Muscle layer of colon (tissue), 2 donors: ENCODE results near the gene TMEM61.

Source experiments
- H3K27ac ChIP-seq: one replicate; pipeline ENCODE4 v1.7.0; 2013; ENCODE audit warnings: low read depth, mild to moderate bottlenecking, low read length, moderate library complexity
- H3K27me3 ChIP-seq, 2 donors: one replicate each; pipeline ENCODE4 v1.7.0; 2013; ENCODE audit warnings: low read length in 2 of 2, mild to moderate bottlenecking in 2 of 2; ENCODE audit not compliant: insufficient read depth in 2 of 2, control insufficient read depth in 1 of 2
- H3K36me3 ChIP-seq: one replicate; pipeline ENCODE4 v1.7.0; 2013; ENCODE audit warnings: mild to moderate bottlenecking, low read length; ENCODE audit not compliant: insufficient read depth
- H3K4me1 ChIP-seq: one replicate; pipeline ENCODE4 v1.7.0; 2013; ENCODE audit warnings: mild to moderate bottlenecking, low read length; ENCODE audit not compliant: insufficient read depth
- H3K4me3 ChIP-seq, 2 donors: one replicate each; pipeline ENCODE4 v1.7.0; 2013; ENCODE audit warnings: low read length in 2 of 2, low read depth in 1 of 2, mild to moderate bottlenecking in 1 of 2, moderate library complexity in 1 of 2
- H3K9ac ChIP-seq: one replicate; pipeline ENCODE4 v1.7.0; 2013; ENCODE audit warnings: low read length
- H3K9me3 ChIP-seq: one replicate; pipeline ENCODE4 v1.7.0; 2013; ENCODE audit warnings: mild to moderate bottlenecking, low read length
- donor health status: abdominal sarcoma.
- donor health status: Adenocarcinoma of cecum.

The TMEM61 gene

DNA sequence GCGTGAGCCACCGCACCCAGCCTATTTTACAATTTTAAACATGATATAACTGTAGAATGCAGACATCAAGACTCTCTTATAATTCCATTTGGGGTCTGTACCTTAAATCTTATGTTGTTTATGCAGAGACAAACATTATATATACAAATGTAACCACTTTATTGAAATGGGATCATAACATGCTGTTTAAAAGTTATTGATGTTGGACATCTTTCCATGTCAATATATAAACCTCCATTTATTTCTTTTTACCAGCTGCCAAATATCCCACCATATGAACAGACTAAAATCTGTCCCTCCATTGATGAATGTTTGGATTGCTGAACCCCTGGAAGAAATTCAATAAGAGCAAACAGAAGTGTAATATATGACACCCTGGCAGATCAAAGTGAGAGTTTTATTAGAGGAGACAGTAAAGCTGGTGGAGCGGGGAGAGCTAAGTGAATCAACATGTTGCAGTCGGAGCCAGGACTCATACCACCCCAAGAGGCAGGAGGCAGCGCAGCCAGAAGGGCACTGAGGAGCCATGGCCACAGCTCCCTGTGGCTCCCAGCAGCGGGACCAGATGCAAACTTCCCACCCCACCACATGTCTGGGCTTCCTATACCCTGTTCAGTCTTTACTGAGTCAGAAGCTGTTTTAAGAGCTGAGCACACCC is 54.2 kb downstream of the TMEM61 start:
- no peaks in the 10 kb centered on the region for H3K36me3 ChIP-seq
- peaks cover 9% of the 10 kb centered on the region for H3K4me1 ChIP-seq
- H3K4me3 ChIP-seq = no peak overlapping the region
- H3K27ac ChIP-seq = no peak overlapping the region
- H3K27me3 ChIP-seq = peaks cover 8 to 21% of the 10 kb centered on the region in 2 donors
- H3K9me3 ChIP-seq = no peaks in the 10 kb centered on the region
- H3K9ac ChIP-seq = no peak overlapping the region

DNA sequence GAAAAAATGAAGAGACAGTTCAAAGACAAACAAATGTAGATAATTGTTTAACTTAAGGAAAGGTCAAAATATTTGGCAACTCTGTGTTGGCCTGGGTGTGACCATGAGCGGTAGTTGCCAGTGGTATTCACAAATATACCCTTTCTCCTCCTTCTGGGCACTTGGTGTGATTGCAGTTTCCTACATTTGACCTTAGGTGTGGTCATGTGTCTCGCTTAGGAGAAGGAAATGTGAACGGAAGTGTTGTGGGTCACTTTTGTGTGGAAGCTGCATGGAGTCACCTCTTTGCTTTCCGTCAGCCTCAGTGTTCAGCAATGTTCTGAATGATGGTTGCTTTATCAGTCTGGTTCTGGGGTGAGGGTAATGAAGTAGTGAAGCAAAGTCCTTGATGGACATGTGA is 55.5 kb downstream of the TMEM61 start:
- Histone ChIP-seq H3K36me3 (no peaks in the 10 kb centered on the region), H3K4me1 (peaks cover 9% of the 10 kb centered on the region), H3K9ac (no peak overlapping the region), H3K27ac (no peak overlapping the region), H3K4me3 (no peak overlapping the region), H3K9me3 (no peaks in the 10 kb centered on the region), H3K27me3 (peaks cover 8 to 34% of the 10 kb centered on the region in 2 donors)

DNA sequence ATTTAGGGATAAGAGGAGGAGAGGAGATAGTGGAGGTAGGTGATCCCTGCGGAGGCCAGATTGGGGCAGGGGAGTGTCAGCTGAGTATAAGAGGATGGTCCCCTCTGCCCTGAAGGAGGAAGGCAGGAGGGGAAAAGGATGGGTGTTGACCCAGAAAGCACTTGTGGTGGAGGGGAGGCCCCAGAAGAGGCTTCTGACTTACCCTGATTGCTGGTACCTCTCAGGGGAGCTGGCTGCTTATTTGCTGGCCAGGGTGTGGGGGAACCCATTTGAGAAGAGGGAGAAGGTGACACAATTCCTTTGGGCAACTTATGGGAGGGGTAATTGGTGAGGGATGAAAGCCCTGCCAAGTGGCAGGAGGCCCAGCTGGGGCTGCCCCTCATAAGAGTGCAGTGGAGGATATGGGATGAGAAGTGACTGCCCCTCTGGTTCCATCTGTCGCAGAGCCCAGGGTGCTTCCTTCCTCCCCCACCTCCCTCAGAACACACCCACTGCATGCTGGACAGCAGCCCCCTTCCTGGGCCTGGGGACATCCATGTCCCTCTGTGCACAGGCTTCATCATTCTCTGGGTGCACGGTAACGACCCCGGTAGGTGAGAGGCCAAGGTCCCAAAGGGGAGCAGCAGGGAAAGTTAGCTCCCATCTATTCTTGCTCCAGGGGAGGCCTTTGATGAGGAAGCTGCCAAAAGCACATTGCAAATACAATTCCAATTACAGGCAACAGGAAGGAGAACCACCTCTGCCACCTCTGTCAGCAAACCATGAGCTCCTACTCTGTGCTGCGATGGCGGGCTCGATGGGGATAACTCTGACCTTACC is 57.5 kb downstream of the TMEM61 start:
- Histone ChIP-seq H3K9me3 (no peaks in the 10 kb centered on the region), H3K4me3 (no peak overlapping the region), H3K4me1 (peaks cover 9% of the 10 kb centered on the region), H3K36me3 (no peaks in the 10 kb centered on the region), H3K27me3 (peaks cover 8 to 34% of the 10 kb centered on the region in 2 donors), H3K27ac (no peak overlapping the region), H3K9ac (no peak overlapping the region)

DNA sequence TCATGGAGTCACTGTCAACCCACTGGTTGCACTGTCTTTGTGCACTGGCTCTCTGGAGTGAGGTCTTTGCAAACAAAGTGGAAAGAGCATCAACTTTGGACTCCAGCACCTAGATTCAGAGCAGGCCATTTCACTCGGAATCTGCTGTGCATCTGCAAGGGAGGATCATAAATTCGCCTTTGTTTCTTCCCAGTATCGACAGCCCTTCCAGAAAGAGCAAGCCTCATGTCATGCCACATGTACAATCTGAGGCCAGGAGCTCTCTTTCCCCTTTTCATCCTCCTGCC is 58.1 kb downstream of the TMEM61 start:
- Histone ChIP-seq H3K36me3 (no peaks in the 10 kb centered on the region), H3K9ac (no peak overlapping the region), H3K4me3 (no peak overlapping the region), H3K27ac (no peak overlapping the region), H3K4me1 (peaks cover 9% of the 10 kb centered on the region), H3K9me3 (no peaks in the 10 kb centered on the region), H3K27me3 (peaks cover 8 to 34% of the 10 kb centered on the region in 2 donors)

DNA sequence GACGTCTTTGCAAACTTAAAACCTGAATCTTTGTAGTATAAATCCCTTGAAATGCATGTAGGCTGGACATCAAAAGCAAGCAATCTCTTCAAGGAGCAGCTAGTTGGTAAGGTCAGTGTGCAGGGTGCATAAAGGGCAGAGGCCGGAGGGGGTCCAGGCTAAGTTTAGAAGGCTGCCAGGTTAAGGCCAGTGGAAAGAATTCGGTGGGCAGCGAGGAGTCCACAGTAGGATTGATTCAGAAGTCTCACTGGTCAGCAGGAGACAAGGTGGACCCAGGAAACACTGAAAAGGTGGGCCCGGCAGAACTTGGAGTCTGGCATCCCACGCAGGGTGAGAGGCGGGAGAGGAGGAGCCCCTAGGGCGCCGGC is 58.5 kb downstream of the TMEM61 start:
- H3K4me3 ChIP-seq = no peak overlapping the region
- no peaks in the 10 kb centered on the region for H3K9me3 ChIP-seq
- H3K27me3 ChIP-seq = peaks cover 8 to 31% of the 10 kb centered on the region in 2 donors
- H3K36me3 ChIP-seq = no peaks in the 10 kb centered on the region
- no peak overlapping the region for H3K9ac ChIP-seq
- H3K27ac ChIP-seq = no peak overlapping the region
- H3K4me1 ChIP-seq = peaks cover 9% of the 10 kb centered on the region

DNA sequence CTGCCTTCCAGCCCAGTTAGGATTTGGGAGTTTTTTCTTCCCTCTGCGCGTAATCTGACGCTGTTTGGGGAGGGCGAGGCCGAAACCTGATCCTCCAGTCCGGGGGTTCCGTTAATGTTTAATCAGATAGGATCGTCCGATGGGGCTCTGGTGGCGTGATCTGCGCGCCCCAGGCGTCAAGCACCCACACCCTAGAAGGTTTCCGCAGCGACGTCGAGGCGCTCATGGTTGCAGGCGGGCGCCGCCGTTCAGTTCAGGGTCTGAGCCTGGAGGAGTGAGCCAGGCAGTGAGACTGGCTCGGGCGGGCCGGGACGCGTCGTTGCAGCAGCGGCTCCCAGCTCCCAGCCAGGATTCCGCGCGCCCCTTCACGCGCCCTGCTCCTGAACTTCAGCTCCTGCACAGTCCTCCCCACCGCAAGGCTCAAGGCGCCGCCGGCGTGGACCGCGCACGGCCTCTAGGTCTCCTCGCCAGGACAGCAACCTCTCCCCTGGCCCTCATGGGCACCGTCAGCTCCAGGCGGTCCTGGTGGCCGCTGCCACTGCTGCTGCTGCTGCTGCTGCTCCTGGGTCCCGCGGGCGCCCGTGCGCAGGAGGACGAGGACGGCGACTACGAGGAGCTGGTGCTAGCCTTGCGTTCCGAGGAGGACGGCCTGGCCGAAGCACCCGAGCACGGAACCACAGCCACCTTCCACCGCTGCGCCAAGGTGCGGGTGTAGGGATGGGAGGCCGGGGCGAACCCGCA is 59.1 kb downstream of the TMEM61 start, which contains the start of gene PCSK9:
Gene PCSK9, plus strand, starts transcription at position 207 of the 741 bp plus-strand sequence. Its CDS starts 290 bp downstream, at position 497.
- H3K27me3 ChIP-seq = peaks cover 8 to 31% of the 10 kb centered on the region in 2 donors
- no peak within 1 kb of the TSS for H3K27ac ChIP-seq
- H3K4me3 ChIP-seq = no peak within 1 kb of the TSS
- H3K9me3 ChIP-seq = no peaks in the 10 kb centered on the region
- H3K9ac ChIP-seq = no peak within 1 kb of the TSS
- H3K4me1 ChIP-seq = peaks cover 8% of the 10 kb centered on the region
- no peaks in the 10 kb centered on the region for H3K36me3 ChIP-seq

DNA sequence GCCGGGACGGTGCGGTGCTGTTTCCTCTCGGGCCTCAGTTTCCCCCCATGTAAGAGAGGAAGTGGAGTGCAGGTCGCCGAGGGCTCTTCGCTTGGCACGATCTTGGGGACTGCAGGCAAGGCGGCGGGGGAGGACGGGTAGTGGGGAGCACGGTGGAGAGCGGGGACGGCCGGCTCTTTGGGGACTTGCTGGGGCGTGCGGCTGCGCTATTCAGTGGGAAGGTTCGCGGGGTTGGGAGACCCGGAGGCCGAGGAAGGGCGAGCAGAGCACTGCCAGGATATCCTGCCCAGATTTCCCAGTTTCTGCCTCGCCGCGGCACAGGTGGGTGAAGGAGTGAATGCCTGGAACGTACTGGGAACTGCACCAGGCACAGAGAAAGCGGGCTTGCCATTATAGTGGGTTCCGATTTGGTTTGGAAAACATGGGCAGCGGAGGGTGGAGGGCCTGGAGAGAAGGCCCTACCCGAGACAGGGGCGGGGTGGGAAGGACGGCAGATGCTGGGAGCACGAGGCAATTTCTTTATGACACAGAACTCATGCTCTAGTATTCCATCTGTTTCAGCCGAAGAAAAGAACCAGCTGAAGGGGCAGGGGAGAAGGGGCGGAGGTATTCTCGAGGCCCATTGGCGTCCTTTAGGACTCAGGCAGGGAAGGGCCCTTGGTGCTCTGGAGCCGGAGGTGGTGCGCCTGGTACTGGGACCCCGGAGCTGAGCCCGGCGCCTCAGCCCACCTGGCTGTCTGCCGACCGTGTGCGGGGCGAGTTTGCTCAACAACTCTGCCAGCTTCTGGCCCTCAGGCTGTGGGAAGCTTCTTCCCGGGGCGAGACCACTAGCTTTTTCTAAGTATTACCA is 59.9 kb downstream of the TMEM61 start:
- Histone ChIP-seq H3K9me3 (no peaks in the 10 kb centered on the region), H3K4me1 (peaks cover under 1% of the 10 kb centered on the region), H3K4me3 (no peak overlapping the region), H3K27ac (no peak overlapping the region), H3K36me3 (no peaks in the 10 kb centered on the region), H3K27me3 (peaks cover 8 to 31% of the 10 kb centered on the region in 2 donors), H3K9ac (no peak overlapping the region)

DNA sequence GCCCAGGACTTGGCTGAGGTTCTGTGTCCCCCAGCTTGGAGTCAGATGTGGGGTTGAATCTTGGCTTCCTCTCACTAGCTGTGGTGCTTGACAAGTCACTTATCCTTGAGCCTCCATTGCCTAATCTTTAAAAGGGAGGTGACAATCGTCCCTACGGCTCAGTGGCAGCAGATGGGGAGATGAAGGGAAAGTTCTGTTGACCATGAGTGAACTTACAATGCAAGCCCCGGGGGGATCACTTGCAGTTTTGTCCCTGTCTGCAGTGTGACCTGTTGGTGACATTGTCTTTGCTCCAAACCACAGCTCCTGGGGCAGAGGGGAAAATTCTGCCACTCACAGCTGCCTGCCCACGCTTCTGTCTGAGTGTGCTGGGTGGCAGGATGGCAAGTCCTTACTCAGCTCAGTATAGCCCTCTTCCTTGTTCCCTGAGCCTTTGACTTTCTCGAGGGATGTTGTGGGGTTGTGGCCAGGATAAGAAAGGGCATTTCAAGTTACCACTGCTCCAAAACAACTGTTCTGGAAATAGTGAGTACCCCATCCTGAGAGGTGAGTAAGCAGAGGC is 60.6 kb downstream of the TMEM61 start:
- H3K4me1 ChIP-seq = no peaks in the 10 kb centered on the region

DNA sequence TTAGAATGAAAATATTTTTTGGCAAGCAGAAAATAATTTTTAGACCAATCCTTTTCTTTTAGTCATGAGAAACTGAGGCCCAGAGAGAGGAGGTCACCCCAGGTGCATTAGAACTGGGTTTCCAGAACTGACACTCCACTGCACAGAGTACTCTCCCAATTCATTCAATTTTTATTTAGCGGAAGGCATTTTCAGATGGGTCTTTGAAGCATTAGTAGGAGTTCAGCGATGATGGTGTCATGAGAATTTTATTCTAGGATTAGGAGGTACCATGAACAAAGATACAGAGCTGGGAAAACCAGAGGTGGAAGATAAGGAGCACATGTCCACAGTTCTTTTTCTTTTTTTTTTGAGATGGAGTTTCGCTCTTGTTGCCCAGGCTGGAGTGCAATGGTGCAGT is 61.2 kb downstream of the TMEM61 start:
- no peak overlapping the region for H3K4me3 ChIP-seq
- H3K27me3 ChIP-seq = peaks cover 8 to 31% of the 10 kb centered on the region in 2 donors
- H3K27ac ChIP-seq = no peak overlapping the region
- H3K4me1 ChIP-seq = no peaks in the 10 kb centered on the region
- H3K9ac ChIP-seq = no peak overlapping the region
- H3K9me3 ChIP-seq = no peaks in the 10 kb centered on the region
- H3K36me3 ChIP-seq = no peaks in the 10 kb centered on the region

More for the DNA sequence above, 60.6 kb downstream of the TMEM61 start:
- no peak overlapping the region for H3K27ac ChIP-seq
- H3K36me3 ChIP-seq = no peaks in the 10 kb centered on the region
- no peak overlapping the region for H3K9ac ChIP-seq
- H3K4me3 ChIP-seq = no peak overlapping the region
- H3K27me3 ChIP-seq = peaks cover 8 to 31% of the 10 kb centered on the region in 2 donors
- no peaks in the 10 kb centered on the region for H3K9me3 ChIP-seq
